Right atrium auricular region (tissue), 2 donors: ENCODE data around the gene OPRM1. TPM values are rescaled to one million over a fixed set of nuclear protein-coding genes. Genes with fewer than 3 reads are reported as not detected.
"Not testable (repeated sequence)": the region's sequence is repeated elsewhere in the genome, so short reads cannot be mapped to it uniquely, and the experiment has no call there.

Experiments
- DNase-seq: peaks from one replicate; pipeline ENCODE4 v3.0.0-alpha.2; 2019; ENCODE audit warnings: low spot score
- H3K27ac ChIP-seq, 2 donors: fragments of 200-600 bp; sonication (generic); 1 replicate in 1 of 2; 2 replicates in 1 of 2; pipeline ENCODE4 v1.5.1; 2016 to 2019
- H3K27me3 ChIP-seq, 2 donors: fragments of 200-600 bp; sonication (generic); one replicate each; pipeline versions ENCODE4 v1.5.1 to v1.6.0; 2017 to 2019
- H3K36me3 ChIP-seq: fragments of 200-600 bp; sonication (generic); one replicate; pipeline ENCODE4 v1.5.1; 2016
- H3K4me1 ChIP-seq, 2 donors: fragments of 200-600 bp; sonication (generic); one replicate each; pipeline versions ENCODE4 v1.5.1 to v1.6.0; 2017 to 2019
- H3K4me3 ChIP-seq, 2 donors: fragments of 200-600 bp; sonication (generic); 1 replicate in 1 of 2; 2 replicates in 1 of 2; pipeline ENCODE4 v1.5.1; 2017 to 2019; ENCODE audit warnings: mild to moderate bottlenecking in 1 of 2, moderate library complexity in 1 of 2
- H3K9me3 ChIP-seq, 2 donors: fragments of 200-600 bp; sonication (generic); one replicate each; pipeline ENCODE4 v1.5.1; 2019
- CTCF ChIP-seq, 2 donors: fragments of 200-600 bp; sonication (generic); IDR thresholded peaks; one replicate each; pipeline ENCODE4 v1.5.1; 2019; ENCODE audit warnings: antibody characterized with exemption in 2 of 2
- total RNA-seq, 2 donors: library from RNA; depleted of rRNA; stranded (reverse); fragments of >200 nt; gene quantifications; one replicate each; pipeline ENCODE4 v1.1.0, GENCODE V29; 2016

The OPRM1 gene
- total RNA-seq, 2 donors from 2014 or later = not detected

- TF ChIP-seq CTCF (IDR thresholded peaks at IDR 0.05) = no peak
- Histone ChIP-seq H3K27ac (no peak overlapping the region), H3K9me3 (peaks cover 0 to 22% of the 10 kb centered on the region in 2 donors), H3K4me3 (no peak overlapping the region), H3K36me3 (no peaks in the 10 kb centered on the region), H3K27me3 (no peaks in the 10 kb centered on the region), H3K4me1 (no peaks in the 10 kb centered on the region)
- DNase-seq = no peak
These were observed 31.0 kb downstream of the OPRM1 start for GRCh38 chr6:154070041-154070440.

DNA sequence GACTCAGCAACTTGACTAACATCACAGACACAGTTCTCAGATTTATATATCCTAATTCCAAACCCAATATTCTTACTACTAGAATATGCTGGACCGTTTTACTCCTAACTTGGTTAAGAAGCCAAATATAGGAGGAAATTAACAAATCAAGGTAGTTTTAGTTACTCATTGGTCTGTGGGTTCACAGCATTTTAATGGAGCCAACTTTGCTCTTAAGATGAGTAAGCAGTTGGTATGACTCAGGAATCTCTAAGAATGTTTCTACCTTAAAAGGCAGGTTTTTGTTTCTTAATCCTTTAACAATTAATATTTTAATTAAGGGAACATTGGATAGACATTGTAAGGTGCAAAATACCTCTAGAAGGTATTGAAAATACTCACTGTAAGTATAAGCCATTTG, 31.6 kb downstream of the OPRM1 start:
- H3K27ac ChIP-seq = no peak overlapping the region
- no peak for TF ChIP-seq CTCF (IDR thresholded peaks at IDR 0.05)
- no peaks in the 10 kb centered on the region for H3K36me3 ChIP-seq
- no peak overlapping the region for H3K4me3 ChIP-seq
- DNase-seq = no peak
- peaks cover 0 to 17% of the 10 kb centered on the region in 2 donors for H3K9me3 ChIP-seq
- no peaks in the 10 kb centered on the region for H3K4me1 ChIP-seq
- H3K27me3 ChIP-seq = no peaks in the 10 kb centered on the region

GRCh38 chr6:154071236-154071635, 32.2 kb downstream of the OPRM1 start:
- DNase-seq = no peak
- H3K36me3 ChIP-seq = no peaks in the 10 kb centered on the region
- no peak overlapping the region for H3K27ac ChIP-seq
- H3K4me3 ChIP-seq = no peak overlapping the region
- no peaks in the 10 kb centered on the region for H3K4me1 ChIP-seq
- no peak for TF ChIP-seq CTCF (IDR thresholded peaks at IDR 0.05)
- H3K27me3 ChIP-seq = no peaks in the 10 kb centered on the region
- peaks cover 0 to 11% of the 10 kb centered on the region in 2 donors for H3K9me3 ChIP-seq

GRCh38 chr6:154071711-154072110, 32.7 kb downstream of the OPRM1 start:
- Histone ChIP-seq H3K27ac (no peak overlapping the region), H3K27me3 (no peaks in the 10 kb centered on the region), H3K4me1 (no peaks in the 10 kb centered on the region), H3K9me3 (peaks cover 0 to 7% of the 10 kb centered on the region in 2 donors), H3K36me3 (no peaks in the 10 kb centered on the region), H3K4me3 (no peak overlapping the region)
- no peak for TF ChIP-seq CTCF (IDR thresholded peaks at IDR 0.05)
- no peak for DNase-seq

- not testable (repeated sequence) for H3K4me3 ChIP-seq, H3K4me1 ChIP-seq, H3K27me3 ChIP-seq, DNase-seq, H3K9me3 ChIP-seq, H3K36me3 ChIP-seq, H3K27ac ChIP-seq
These were observed 39.6 kb downstream of the OPRM1 start for GRCh38 chr6:154078596-154078995.

DNA sequence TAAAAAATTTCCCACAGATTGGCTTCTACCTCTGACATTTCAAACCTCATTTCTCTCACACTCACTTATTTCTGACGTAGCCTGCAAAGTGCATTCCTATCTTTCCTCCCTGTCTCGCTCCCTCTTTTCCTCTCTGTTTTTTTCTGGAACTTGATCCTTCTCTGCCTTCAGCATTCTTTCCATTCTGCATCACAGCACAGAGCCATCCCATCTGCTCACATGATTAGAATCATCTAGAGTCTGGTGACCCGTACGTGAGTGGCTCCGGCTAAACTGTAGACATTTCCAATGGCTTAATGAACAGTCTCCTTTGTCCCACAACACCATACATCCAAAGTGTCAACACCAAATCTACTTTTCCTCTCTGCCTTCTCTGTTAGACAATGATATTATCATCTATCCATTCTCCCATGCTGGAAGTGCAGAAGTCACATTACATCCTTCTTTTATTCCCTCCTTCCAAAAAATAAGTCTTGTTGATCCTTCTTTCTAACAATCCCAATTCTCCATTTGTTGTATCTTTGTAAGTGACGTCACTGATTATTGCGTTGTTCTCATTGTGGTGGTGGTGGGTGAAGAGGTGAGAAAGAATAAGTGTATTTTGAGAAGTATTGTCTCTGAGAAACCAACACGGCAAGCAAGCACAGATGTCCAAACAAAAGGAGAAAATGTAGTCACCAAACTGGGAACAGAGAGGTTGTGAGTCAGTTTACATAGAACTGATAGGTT, 41.6 kb downstream of the OPRM1 start:
- DNase-seq = no peak
- H3K9me3 ChIP-seq = no peaks in the 10 kb centered on the region
- no peak for TF ChIP-seq CTCF (IDR thresholded peaks at IDR 0.05)
- H3K36me3 ChIP-seq = no peaks in the 10 kb centered on the region
- H3K4me1 ChIP-seq = no peaks in the 10 kb centered on the region
- no peak overlapping the region for H3K4me3 ChIP-seq
- no peak overlapping the region for H3K27ac ChIP-seq
- H3K27me3 ChIP-seq = no peaks in the 10 kb centered on the region
